DMS153 (cell line): ENCODE measurements around the gene MTG2.

Source experiments
- DNase-seq: peaks from one replicate; lab custom pipeline; 2025; lab: John Stamatoyannopoulos, UW

The MTG2 gene

DNA sequence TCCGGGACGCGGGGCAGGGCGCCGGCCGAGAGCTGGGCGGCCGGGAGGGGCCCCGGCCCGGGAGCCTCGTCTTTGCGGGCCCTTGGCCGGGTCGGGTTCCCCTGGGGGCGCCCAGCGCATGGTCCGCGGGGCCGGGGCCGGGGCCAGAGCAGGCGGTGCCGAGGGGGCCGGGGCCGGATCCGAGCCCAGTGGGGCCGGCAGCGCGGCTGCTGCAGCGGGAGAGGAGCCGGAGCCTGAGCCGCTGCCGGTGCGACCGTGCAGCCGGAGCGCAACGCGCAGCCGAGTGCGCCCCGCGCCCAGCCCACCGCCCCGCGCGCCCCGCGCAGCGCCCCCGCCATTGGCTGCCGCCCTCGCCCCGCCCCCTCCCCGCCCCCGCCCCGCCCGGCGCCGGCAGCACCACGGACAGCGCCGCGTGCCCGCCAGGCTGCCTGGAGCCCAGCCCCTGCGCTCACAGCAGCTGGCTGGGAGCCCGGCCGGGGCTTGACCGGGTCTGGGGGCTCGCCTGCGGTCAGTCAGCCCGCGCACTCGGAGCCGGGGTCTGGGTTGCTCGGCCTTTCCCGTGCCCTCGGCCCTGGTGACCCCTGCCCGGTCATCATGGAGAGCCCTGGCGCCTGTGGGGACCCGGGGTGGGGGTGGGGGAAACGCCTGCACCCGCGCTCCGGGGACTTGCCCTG, 37.3 kb downstream of the MTG2 start, which contains the start of gene HRH3:
Gene HRH3, minus strand, starts transcription at position 287 of the 674 bp plus-strand sequence. CDS start 308 bp downstream, outside the sequence.
- no peak for DNase-seq

- DNase-seq = no peak
Observed at GRCh38 chr20:62220666-62221568, 38.1 kb downstream of the MTG2 start.

DNA sequence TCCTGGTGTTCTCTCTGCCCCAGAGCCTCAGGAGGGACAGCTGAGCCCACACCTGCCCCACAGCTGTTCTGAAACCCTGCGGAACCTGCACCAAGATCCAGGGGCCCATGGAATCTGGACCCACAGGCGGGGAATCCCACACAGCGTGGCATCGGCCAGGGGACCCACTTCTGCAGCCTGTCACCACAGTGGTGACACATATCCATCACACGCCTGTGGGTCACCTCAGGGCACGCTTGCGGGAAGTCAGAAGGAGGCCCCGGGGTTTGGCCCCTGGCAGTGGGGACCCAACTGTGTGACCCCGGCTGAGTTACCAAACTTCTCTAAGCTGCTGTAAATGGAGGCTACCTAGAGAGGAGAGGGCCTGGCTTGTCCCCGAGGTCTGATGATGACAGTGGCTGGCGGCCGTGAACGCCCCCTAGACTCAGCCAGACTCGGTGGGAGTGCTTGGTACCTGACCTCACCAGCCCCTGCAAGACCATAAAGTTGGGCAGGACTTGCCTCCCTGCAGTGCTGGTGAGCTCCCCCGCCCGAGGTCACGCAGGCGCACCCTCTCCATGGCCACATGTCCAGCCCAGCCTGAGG, 39.5 kb downstream of the MTG2 start:
- DNase-seq = no peak

GRCh38 chr20:62222972-62223371, 40.1 kb downstream of the MTG2 start:
- DNase-seq = no peak

DNA sequence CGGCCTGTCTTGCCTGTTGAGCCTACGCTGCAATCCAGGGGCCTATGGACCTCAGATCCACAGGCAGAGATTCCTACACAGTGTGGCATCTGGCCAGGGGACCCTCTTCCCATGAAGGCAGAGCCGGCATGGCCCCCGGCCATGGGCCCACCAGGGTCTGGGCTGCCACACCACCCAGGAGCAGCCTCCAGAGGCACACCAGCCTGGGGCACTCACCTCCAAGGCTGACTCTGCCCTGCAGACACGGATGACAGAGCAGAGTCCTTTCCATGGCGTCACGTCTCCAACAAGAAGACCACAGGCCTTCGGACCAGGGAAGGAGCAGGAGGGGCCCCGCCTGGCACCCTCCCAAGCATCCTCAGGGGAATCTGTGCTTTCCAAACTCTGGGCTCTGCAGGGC, 40.7 kb downstream of the MTG2 start:
- DNase-seq = no peak

DNA sequence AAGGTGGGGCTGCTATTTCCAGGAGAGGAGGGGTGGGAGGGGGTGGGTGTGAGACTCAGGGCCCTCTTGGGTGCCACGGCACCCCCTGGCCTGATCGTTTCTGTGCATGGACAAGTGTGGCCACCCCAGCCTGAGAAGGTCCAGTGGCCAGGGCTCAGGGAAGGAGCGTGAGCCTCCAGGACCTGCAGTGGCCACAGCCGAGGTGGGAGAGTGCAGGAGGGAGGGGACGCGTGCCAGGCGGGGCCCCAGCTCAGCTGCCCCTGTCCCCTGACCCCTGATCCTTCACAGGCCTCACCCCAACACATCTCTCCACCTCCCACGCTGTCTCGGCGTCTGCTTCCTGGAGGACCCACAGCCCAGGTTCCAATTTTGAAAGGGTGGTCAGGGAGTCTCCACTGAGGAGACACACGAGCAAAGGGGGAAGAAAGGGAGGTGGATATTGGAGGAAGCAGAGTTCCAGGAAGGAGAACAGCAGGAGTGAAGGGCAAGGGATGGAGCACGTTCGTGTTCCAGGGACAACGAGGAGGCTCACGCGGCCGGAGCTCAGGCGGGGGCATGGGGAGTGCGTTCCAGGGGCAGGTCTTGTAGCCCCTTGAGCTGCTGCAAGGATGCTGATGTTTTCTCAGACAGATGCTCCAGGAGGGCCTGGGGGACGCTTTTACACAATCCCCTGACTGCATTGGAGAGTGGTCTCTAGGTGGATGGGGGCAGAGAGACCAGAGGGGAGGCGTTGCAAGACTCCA, 41.5 kb downstream of the MTG2 start:
- DNase-seq = no peak

- no peak for DNase-seq
Observed at GRCh38 chr20:62225026-62225425, 42.2 kb downstream of the MTG2 start.

GRCh38 chr20:62225820-62226635, 43.2 kb downstream of the MTG2 start:
- no peak for DNase-seq

- no peak for DNase-seq
Observed at GRCh38 chr20:62226707-62227590, 44.1 kb downstream of the MTG2 start.

GRCh38 chr20:62227591-62227976, 44.8 kb downstream of the MTG2 start:
- DNase-seq = no peak

DNA sequence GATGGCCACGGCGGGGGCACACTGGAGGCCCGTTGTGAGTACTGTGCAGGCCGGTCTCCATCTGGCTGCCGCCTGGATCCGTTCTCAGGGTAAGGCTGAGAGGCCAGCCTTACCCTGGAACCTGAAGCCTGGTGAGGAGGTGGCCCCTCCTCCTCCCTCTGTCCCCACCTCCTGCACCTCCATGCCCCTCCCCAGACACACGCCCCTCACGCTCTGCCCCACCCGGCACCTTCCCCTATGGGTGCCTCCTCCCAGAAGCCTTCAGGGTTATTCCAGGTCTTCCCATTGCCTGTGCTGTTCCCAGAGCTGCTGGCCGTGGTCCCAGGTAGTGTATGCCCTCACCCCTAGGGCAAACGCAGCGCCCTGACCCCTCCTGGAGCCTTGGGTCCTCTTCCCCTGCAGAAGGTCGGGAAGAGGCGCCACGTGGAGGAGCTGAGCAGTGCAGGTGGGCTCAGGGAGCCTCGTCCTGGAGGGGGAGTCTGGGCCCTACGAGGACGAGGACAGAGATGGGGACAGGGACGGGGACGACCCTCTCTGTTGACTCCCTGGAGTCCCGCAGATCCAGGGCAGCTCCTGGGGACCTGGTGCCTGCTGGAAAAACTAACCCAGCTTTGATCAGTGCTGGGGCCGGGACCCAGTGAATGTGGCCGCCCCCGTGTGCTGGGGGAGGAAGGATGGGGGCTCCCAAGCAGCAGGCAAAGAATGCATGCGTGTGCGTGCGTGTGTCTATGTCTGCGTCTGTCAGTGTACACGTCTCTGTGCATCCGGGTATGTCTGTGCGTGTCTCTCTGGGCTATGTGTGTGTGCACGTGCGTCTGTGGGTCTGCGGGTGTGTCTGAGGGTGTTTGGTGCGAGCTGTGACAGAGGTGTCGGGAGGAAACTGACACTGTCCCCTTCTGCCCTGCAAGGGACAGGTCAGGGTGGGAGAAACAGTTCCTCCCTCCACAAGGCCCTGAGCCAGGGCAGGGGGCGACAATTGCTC, 45.4 kb downstream of the MTG2 start:
- DNase-seq = peak; percentile 47

DNA sequence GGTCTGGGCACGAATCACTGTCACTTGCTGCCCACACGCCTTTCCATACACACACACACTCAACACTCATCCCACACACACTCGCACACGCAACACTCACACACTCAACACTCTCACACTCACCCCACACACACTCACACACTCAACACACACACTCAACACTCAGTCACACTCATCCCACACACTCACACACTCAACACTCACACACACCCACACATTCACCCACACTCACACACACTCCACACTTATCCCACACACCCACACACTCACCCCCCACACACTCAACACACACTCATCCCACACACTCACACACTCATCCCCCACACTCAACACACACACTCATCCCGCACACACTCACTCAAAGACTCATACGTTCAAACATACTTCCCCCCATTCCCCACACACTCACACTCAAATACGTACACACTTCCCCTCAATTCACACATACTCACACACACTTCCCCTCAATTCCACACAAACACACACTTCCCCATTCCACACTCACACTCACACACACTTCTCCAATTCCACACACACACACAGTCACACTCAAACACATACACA, 46.2 kb downstream of the MTG2 start:
- DNase-seq = no peak

DNA sequence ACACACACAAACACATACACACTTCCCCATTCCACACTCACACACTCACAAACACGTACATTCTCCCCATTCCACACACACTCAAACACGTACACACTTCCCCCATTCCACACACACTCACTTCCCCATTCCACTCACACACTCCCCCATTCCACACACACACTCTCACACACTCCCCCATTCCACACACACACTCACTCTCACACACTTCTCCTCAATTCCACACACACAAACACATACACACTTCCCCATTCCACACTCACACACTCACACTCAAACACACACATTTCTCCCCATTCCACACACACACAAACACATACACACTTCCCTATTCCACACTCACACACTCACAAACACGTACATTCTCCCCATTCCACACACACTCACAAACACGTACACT, 46.8 kb downstream of the MTG2 start:
- no peak for DNase-seq

- DNase-seq = no peak
Observed at GRCh38 chr20:62230276-62230675, 47.4 kb downstream of the MTG2 start.

DNA sequence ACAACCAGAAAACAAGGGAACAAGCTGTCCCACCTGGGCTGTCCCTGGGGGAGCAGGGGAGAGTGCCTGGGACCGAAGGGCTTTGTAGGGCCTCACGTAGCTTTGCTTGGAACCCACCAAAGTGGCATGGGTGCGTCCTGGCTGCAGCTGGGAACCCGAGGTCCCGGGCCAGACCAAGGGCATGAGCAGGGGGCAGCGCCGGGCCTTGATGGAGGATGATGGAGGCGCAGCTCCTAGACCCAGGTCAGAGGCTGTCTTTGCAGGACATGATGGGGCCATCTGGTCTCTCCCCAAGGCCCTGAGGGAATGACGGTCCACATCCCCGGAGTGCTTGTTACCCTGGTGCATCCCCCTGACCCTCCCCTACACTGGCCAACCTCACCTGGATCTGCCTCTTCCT, 47.9 kb downstream of the MTG2 start:
- no peak for DNase-seq

GRCh38 chr20:62231292-62231691, 48.5 kb downstream of the MTG2 start:
- no peak for DNase-seq

- no peak for DNase-seq
Observed at GRCh38 chr20:62232194-62232593, 49.4 kb downstream of the MTG2 start.

DNA sequence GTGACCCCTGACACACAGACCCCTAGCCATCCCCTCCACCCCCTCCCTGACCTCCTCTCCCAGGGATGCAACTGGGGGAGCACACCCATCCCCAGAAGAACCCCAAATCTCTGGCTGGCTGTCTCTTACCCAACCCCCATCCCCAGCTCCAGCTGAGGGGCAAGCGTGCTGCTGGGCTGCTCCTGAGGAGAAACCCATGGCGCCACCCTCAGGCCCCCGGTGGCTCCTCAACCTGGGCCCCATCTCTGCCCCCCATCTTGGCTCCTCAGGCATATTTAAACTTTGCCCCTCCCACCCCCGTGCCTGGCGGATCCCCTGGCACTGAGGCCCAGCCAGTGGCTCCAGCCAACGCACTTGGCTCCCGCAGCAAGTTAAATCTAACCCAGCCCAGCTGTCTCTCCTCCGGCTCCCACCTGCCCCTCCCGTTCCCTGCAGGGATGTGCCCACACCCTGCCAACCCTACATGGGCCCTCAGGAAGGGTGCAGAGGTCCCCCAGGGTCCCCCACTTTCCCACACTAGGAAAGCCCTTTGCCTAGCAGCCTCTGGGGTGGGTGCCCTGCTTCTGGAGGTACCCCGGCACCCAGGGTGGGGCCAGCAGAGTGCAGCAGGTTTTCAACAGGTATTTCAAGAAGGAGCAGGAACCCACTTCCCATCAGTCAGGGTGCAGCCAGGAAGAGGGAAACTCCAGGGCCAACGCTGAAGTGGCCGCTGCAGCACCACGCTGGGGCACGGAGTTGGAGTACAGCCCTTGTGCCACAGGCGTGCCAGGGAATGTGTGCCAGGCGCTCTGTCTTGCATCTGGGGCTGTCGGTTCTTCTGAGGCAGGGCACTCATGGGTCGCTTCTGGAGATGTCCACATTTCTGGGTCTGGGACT, 50.2 kb downstream of the MTG2 start:
- DNase-seq = no peak
